M059J (cell line): Measurements from ENCODE around the gene PSMF1. TPM values are rescaled to one million over a fixed set of nuclear protein-coding genes. Genes with fewer than 3 reads are reported as not detected.

Source experiments
- DNase-seq: peaks from one replicate; pipeline ENCODE4 v3.0.0-alpha.2; 2012; ENCODE audit warnings: low read depth
- total RNA-seq: library from RNA; depleted of rRNA; stranded (reverse); fragments of >200 nt; shearing (Covaris generic); gene quantifications from 2 replicates; pipeline ENCODE4 v1.2.3, GENCODE V29; 2014

The PSMF1 gene
- total RNA-seq, 1 experiment from 2014 or later: 196 TPM

DNA sequence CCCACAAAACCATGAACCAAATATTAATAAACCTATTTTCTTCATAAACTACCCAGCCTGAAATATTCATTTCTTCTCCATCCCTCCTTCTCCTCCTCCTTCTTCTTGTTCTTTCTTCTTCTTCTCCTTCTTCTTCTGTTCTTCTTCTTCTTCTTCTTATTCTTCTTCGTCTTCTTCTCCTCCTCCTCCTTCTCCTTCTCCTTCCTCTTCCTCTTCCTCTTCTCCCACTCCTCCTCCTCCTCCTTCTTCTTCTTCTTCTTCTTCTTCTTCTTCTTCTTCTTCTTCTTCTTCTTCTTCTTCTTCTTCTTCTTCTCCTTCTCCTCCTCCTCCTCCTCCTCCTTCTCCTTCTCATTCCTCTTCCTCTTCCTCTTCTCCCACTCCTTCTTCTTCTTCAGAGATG is 71.4 kb downstream of the PSMF1 start:
- DNase-seq: no peak

DNA sequence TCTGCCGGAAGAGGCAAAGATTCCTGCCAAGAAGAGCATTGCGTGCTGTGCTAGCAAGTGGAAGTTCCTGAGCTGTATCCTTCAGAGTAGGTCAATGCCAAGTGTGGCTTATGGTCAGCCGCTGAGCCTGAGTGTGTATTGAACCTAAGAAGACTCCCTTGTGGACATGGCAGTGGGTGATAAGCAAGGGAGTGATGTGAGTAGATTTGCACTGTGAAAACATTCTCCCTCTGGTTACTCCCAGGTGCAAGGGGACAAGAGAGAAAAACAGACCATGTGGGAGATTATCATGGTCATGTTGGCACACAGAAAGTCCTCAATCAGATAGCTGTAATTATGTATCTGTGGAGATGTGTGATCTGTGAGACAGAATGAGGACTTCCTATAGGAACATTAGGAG is 72.4 kb downstream of the PSMF1 start:
- no peak for DNase-seq

DNA sequence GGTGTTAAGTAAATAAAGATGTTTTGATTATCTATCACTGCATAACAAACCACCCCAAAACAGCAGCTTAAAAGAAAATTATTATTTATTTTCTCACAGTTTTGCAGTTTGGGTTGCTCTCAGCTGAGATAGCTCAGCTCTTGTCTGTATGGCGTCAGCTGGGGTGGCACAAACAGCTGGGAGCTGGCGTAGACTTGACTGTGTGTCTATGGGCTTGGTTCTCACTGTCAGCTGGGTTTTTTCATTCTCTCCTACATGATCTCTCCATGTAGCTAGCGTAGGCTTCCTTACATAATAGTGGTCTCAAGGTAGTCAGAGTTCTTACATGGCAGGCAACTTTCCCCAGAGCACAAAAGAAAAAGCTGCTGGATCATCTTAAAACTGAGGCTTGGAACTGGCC is 72.9 kb downstream of the PSMF1 start:
- no peak for DNase-seq

DNA sequence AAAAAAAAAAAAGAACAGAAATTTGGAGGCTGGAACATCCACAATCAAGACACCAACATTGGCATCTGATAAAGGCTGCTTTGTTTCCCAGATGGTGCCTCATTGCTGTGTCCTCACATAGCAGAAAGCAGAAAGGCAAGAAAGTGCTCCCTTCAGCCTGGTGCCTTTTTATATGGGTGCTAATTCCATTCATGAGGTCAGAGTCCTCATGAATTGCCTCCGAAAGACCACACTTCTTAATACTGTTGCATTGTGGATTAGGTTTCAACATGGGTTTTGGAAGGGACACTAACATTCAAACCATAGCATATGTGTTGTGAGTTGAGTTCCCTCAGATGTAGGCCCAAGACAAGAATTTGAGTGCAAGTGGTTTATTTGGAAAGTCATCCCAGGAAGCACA is 76.8 kb downstream of the PSMF1 start:
- DNase-seq: no peak

DNA sequence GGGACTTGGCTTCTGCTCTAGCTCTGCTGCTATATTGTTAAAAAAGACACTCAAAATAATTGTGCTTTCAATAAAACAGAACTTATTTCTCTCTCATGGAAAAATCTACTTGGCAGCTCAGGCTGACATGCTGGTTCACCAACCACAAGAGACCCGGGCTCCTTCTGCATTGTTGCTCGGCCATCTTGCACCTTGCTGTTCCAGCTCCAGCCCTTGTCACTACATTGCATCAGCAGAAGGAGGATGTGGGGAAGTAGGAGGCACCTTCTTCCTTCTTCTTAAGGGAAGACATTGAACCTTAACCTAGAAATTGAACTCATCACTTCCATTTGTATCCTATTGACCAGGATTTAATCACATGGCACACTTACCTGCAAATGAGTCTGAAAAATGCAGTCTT is 78.2 kb downstream of the PSMF1 start:
- no peak for DNase-seq

DNA sequence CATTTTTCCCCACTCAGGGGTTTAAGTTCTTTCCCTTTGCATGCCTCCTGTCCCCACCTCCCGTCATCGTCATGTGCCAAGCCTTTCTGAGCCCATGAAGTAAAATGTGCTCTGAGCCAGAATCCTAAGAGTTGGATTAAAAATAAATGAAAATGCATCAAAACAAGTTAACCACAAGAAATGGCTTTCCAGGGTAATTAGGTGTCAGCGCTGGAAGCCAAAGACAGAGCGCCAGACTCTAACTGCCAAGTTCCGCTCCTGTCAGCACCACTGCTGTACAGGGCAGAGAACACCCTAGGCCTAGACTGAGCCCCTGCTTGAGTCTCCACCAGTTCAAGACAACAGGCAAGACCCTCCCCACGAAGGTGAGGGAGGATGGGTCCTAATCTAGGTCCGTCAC is 79.4 kb downstream of the PSMF1 start:
- no peak for DNase-seq

DNA sequence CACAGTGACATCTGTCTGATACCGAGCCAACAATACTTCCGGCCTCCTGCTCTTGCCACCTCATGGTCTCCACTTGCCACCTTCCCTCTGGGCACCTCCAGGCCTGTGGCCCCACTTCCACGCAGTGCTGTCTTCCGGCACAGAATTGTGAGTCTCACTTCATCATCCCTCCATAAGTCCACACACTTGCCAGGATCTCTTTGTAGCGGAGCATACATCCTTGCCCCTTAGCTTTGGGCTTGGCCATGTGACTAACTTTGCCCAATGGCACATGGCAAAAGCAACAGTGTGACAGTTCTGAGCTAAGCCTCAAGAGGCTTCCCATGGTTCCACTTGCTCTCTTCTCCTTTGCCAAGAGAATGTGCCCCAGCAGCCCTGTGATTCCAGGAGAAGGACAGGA is 80.3 kb downstream of the PSMF1 start:
- DNase-seq: no peak

DNA sequence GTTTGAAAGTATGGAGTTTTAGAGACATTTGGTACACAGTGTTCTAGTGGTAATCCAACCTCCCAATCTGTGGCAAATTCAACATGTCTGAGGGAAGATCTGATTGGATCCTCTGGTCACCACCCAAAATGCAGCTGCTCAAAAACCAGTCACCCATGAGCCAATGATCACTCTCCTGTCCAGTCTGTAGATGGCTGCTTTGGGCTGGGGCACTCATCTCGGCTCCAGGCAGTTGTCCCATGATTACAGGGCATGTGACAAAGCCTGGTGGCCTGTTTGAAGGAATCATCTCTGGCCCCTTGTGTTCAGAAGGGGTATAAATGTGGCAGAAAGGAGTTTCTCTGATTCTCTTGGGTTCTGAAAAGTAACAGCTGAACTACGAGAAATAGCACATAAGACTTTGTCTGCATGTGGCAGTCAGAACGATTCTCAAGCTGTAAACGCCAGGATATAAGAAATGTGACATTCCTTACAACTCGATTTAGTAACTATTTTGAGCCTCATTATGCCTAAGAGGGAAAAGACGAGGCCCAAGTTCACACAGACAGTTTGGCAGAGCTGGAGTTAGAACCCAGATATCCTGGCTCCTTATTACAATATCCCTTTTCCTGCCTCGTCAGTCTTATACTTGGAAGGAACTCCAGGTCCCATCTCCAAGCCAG is 80.9 kb downstream of the PSMF1 start:
- DNase-seq: no peak

DNA sequence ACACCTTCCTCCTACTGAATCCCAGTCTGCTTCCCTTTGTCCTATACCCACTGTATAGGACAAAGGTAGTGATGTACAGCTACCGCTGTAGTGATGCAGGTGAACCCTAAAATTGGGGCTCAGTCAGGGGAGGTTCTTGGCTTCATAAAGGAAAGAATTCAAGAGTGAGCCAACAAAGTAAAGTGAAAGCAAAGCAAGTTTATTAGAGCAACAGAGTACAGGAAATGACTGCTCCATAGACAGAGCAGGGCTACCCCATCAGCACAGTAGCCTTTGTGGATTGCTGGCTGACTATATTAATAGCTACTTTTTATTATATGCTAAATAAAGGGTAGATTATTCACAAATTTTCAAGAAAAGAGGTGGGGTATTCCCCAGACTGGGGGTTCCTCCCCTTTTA is 81.6 kb downstream of the PSMF1 start:
- DNase-seq: no peak

DNA sequence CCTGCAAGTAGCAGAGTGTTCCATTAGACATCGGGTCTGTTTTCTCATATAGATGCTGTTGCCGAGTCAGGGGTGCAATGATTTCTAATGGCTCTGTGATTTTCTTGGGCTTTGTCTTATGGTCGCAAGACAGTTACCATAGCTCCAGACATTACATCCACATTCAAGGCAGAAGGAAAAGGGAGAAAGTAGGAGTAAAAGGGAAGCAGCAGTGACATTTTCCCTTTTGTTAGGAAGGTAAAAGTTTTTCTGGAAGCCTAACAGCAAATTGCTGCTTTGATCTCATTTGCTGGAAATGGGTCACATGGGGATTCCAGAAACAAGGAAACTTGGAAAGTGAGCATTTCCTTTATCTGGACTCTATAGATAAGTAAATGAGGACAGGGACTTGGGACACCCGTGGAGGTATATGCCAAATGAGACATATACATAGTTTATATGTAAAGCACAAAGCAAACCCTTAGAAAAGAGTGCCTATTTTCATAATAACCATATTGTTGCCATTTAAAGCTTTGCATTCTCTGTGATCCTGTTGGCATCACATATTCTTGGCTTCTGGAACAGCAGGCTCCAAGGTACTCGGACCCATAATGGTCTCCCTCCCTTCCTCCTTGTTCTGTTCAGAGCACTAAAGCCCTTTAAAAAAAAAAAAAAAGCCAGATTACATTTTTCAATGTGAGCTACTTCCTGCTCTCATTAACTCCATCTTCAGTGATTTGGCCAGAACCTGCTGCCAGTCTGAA is 84.5 kb downstream of the PSMF1 start, which contains the start of gene C20orf202:
C20orf202 (plus strand) TSS at position 693 of the 743 bp plus-strand sequence. CDS start 132 bp downstream, outside the sequence.
- DNase-seq: no peak

DNA sequence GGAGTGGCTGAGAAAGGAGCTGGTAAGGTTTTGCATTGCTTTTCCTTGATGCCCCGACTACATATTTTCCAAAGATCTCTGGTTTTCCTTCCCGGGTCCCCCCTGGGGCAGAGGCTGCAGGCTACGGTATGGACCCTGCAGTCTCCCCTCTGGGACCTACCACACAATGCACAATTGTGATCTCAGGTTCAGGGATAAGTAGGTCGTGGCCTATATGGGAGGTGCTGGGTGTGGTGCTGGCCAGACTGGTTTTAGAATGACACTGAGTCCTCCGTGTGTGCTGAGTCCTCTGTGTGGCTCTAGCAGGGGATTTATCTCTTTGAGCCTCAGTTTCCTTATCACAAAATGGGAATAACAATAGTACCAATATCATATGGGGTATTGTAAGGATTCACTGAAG is 85.2 kb downstream of the PSMF1 start:
- no peak for DNase-seq

DNA sequence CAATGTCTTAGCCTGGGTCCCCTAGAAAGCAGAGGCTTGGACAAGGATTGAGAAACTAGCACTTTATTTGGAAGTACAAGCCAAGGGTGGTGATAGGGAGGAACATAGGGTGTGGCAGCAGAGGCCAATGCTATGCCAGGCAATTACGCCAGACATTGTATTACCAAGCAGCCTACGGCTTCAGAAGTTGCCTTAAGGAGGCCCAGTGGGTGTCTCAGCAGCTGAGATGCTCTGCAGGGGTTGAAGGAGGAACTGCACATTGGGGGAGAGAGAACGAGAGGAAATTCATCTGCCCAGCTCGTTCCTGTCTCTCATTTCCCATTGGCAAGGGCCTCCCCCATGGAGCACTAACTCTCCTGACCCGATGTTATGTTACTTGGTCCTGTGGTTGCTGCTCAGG is 85.7 kb downstream of the PSMF1 start:
- DNase-seq: no peak

DNA sequence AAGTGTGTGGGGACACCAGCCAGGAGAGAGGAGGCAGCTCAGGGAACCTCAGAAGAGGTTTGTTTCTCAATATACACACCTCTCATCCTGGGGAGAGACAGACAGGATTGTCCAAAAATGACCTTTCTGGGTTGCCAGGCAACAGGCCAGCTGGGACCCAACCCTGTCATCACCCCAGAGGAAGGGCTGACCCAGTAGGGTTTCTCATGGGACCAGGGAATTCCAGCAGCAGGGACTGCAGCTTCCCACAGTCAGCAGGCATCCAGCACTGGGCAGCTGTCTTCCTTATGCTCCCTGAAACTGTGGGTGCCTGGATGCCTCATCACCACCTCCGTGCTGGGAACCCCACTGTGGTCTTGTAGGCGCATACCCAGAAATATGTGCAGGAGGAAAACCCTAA is 86.2 kb downstream of the PSMF1 start:
- no peak for DNase-seq

DNA sequence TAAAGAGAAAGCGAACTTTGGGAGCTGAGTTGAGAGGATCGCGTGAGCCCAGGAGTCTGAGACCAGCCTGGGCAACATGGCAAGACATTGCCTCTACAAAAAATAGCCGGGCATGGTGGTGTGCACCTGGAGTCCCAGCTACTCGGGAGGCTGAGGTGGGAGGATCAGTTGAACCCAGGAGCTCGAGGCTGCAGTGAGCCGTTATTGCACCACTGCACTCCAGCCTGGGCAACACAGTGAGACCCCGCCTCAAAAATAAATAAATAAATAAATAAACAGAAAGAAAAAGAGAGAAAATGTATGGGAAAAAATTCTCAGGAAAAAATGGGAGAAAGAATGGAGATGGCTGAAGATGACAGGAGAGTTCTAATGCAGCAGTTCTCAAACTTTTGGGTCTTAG is 87.4 kb downstream of the PSMF1 start:
- DNase-seq: no peak

DNA sequence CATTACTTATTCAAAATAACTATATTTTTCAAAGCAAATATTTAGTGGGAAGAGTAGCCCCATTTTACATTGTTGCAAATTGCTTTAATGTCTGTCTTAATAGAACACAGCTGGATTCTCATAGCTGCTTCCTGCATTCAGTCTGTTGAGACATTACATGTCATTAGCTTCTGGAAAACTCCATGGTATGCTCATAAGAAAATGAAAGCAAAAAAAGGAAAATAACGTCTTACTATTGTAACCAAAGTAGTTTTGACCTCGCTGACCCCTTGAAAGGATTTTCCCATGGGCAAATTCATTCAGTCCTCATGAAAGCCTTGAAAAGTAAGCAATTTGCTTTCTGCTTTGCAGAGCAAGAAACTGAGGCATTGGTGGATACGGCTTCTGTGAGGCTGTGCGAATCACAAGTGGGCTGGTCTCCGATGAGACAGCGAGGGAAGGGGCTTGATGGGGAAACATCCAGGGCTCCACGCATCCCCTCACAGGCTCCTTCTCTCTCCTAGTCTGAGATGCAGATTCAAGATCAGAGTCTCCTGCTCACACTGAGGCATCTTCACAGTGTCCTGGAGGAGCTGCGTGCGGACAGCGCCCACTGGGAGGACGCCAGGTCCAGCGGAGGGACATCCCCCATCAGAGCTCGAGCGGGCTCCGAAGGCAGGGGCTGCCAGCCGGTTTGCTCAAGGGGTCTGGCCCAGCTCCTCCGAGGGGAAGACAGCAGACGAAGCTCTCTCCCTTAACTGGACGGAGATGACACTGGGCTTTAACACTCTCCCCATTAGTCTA is 88.2 kb downstream of the PSMF1 start:
- no peak for DNase-seq

DNA sequence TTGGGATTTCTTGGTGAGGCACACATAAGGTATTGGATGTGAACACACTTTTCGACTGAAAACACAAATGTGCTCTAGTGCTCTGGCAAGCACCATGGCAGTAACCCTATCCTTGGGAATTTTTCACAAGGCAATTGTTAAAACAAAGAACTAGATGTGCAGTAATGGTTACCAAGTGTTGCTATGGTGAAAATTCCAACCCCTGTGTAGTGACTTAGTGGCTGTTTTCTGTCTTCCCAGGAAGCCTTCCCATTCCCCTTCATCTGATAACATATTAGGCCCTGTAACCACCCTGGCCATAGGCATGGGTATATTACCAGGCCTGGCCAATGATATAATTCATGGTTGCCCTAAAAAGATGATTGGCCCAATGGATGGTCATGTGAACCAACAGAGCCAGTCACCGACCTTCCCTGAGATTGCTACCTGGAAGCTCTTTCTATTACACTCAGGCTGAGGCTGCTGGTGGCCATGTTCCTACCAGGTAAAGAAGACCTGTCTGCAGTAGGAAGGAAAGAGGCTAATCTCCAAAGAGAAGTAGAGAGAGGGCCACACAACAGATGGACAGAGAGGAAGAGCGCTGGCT is 89.0 kb downstream of the PSMF1 start:
- no peak for DNase-seq

DNA sequence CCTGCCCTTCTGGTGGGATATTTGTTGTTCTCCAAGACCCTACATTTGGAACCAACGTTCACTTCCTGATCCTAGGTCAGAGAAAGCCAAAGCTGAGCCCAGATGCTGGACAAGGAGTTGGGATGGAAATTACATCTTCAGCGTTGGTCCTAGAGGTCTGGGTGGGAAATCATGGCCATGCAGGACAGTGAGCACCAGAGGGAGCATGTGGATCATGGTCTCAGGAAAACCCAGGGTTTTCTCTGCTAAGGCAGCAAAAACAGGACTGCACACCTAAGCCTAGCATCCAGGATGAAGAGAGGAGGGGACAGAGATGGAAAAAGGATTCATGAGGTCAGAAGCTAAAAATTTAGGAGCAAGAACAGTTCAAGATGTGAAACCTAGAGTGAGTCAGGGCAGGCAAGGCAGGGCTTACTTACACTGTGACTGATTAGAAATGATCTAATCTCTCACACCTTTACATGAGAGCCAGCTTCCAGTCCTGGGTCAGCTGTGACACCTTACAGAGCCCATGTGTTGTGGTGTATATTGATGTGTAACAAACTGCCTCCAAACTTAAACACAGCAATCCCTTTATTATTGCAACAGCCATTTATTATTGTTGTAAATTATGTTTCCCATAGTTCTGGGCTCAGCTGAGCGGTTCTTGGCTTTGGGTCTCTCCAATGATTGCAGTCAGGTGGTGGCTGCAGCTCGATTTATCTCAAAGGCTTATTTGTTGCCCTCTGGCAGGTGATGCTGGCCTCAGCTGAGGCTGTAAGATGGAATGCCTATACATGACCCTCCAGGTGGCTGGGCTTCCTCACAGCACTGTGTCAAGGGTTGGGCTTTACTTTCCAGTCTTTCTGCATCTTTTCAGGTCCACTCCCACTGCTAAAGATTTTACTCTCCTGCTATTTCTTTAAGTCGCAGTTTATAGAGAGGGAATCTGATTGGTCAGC is 91.3 kb downstream of the PSMF1 start:
- peak; percentile 40 for DNase-seq

DNA sequence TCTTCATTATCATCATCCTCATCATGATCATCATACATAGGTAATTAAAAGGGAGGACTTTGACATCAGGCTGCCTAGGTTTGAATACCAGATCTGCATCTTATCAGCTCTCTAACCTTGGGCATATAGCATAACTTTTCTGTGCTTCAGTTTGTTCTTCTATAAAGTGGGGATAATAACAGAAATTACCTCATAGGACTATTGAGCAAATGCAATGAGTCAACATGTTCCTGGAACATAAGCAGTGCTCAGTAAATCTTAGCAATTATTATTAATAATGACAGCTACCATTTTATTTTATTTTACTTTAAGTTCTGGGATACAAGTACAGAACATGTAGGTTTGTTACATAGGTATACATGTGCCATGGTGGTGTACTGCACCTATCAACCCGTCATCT is 92.1 kb downstream of the PSMF1 start:
- no peak for DNase-seq

DNA sequence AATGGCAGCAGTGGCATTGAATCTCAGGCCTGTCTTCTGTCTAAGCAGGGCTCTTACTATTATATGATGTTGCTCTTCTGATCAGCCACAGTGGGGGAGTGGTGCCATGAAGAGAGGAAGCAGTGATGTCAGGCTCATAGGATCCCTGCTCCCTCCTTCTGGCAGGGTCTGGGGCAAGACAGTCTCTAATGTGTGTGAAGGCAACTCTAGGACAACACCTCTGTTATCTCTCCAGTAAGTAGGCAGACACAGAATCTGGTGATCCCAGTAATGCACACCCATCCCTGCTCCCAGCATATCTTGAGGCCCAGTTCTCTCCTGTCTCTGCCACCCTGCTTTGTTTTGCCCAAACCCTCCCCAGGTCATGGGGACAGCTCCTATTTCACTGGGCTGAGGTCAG is 93.6 kb downstream of the PSMF1 start:
- no peak for DNase-seq

DNA sequence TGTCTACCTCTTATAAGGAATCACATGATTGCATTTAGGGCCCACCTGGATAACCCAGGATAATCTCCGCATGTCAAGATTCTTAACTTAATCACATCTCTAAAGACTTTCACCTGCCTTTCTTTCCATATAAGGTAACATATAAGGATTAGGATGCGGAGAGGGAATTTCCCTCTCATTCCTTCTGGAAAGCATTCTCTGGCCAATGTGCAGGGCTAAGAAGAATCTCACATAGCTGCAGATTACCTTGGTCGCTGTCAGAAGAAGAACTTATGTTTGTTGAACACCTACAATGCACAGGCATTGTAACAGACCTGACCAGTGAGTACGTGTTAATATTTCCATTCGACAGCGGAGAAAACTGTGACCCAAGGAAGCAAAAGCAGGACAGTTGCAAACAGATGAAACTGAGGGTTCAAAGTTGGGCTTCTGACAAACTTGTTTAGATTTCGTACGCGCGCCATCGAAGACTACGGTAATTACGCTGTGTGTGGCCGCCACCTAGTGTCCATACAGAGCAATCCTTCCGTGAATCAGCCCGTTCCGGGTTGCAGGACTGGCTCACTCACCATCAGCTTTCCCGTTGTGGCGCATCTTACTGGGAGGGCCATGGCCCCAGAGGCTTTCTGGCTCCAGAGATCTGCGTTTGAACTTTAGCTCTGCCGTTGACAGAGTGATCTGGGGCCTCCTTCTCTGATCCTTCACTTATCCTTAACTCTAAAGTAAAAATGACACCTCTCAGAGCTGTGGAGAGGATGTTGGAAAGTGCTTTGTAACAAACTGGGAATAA is 94.4 kb downstream of the PSMF1 start:
- DNase-seq: peak; percentile 80
